ENCODE results near the gene NFATC2IP.

DNA sequence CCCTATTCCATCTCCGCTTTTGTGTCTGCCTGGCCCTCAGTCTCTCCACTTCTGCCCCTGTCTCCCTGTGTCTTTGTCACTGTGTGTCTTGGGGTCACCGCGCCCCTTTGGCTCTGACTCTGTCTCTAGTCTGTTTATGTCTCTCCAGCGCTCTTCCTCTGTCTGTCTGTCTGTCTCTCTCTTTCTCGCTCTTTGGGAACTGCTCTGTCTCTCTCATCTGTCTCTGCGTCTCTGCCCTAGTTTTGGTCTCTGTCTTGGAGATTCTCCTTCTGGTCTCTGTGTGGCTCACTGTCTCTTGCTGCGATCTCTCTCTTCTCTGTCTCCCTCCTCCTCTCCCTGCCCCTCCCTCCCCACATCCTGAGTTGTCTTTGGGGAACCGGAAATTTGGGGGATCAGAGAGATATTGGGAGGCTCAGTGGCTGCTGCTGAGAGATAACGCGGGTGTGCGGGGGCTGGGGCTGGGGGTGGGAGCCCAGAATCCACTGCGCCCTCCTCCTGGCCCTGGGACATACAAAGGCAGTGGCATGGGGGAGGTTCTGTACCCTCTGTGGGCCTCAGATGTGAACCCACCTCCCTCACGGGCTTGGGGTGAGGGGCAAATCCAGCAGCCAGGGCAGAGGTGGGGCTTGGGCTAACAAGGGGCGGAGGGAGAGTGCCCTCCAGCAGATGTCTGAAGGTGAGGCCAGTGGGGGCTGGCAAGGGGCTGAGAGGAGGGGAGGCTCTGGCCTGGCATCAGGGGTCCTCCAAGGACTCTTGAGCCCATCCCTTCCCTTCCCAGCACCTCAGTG is 58.5 kb downstream of the NFATC2IP start:
- no peak for TF ChIP-seq POLR2A (IDR thresholded peaks at IDR 0.05)
- TF ChIP-seq, protein P1, sequence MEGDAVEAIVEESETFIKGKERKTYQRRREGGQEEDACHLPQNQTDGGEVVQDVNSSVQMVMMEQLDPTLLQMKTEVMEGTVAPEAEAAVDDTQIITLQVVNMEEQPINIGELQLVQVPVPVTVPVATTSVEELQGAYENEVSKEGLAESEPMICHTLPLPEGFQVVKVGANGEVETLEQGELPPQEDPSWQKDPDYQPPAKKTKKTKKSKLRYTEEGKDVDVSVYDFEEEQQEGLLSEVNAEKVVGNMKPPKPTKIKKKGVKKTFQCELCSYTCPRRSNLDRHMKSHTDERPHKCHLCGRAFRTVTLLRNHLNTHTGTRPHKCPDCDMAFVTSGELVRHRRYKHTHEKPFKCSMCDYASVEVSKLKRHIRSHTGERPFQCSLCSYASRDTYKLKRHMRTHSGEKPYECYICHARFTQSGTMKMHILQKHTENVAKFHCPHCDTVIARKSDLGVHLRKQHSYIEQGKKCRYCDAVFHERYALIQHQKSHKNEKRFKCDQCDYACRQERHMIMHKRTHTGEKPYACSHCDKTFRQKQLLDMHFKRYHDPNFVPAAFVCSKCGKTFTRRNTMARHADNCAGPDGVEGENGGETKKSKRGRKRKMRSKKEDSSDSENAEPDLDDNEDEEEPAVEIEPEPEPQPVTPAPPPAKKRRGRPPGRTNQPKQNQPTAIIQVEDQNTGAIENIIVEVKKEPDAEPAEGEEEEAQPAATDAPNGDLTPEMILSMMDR (IDR thresholded peaks at IDR 0.05): no peak

All from esophagus squamous epithelium (tissue), 4 donors.